Measurements from ENCODE around the gene LRRC18. TPM values are rescaled to one million over a fixed set of nuclear protein-coding genes. Genes with fewer than 3 reads are reported as not detected.
A peak's percentile ranks its signal among the peaks of the same experiment; 100 is the strongest.

The LRRC18 gene
- total RNA-seq, 1 donor from 2014 or later: not detected

- TF ChIP-seq, protein P1, sequence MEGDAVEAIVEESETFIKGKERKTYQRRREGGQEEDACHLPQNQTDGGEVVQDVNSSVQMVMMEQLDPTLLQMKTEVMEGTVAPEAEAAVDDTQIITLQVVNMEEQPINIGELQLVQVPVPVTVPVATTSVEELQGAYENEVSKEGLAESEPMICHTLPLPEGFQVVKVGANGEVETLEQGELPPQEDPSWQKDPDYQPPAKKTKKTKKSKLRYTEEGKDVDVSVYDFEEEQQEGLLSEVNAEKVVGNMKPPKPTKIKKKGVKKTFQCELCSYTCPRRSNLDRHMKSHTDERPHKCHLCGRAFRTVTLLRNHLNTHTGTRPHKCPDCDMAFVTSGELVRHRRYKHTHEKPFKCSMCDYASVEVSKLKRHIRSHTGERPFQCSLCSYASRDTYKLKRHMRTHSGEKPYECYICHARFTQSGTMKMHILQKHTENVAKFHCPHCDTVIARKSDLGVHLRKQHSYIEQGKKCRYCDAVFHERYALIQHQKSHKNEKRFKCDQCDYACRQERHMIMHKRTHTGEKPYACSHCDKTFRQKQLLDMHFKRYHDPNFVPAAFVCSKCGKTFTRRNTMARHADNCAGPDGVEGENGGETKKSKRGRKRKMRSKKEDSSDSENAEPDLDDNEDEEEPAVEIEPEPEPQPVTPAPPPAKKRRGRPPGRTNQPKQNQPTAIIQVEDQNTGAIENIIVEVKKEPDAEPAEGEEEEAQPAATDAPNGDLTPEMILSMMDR (IDR thresholded peaks at IDR 0.05; ENCODE audit: insufficient read depth, low read length, poor library complexity, severe bottlenecking): no peak
- Histone ChIP-seq H3K36me3 (ENCODE audit: control insufficient read depth, insufficient read depth, low read length) (no peaks in the 10 kb centered on the region), H3K27me3 (ENCODE audit: control insufficient read depth, insufficient read depth, low read length) (peaks cover 5% of the 10 kb centered on the region), H3K4me3 (ENCODE audit: low read depth, low read length) (no peak overlapping the region)
- DNase-seq (ENCODE audit: low read depth): no peak
These were observed 38.7 kb upstream of the LRRC18 start for GRCh38 chr10:48978318-48978717.

DNA sequence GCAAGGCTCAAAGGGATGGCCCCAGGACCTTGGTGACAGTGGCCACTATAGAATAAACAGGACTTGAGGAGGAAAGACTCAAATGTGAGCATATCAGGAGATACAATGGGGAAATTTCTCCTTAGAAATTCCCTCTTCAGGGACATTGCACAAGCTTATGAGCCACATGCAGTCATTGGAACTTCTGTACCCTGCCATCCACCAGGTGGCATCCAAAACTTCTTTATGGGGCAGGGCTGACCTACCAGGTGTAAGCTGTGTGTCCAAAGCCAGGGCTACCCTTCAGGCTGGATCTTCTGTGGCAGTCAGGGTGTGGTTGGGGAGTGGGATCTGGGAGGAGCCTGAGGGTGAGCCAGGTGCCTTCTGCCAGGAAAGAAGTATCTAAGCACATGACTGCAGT, 36.6 kb upstream of the LRRC18 start:
- H3K36me3 ChIP-seq (ENCODE audit: control insufficient read depth, insufficient read depth, low read length): no peaks in the 10 kb centered on the region
- TF ChIP-seq, protein P1 (IDR thresholded peaks at IDR 0.05; ENCODE audit: insufficient read depth, low read length, poor library complexity, severe bottlenecking): peak; percentile 8
- no peak overlapping the region for H3K4me3 ChIP-seq (ENCODE audit: low read depth, low read length)
- H3K27me3 ChIP-seq (ENCODE audit: control insufficient read depth, insufficient read depth, low read length): peaks cover 3% of the 10 kb centered on the region
- DNase-seq (ENCODE audit: low read depth): no peak

GRCh38 chr10:48974510-48975156, 35.0 kb upstream of the LRRC18 start:
- Histone ChIP-seq H3K36me3 (ENCODE audit: control insufficient read depth, insufficient read depth, low read length) (no peaks in the 10 kb centered on the region), H3K27me3 (ENCODE audit: control insufficient read depth, insufficient read depth, low read length) (peaks cover 3% of the 10 kb centered on the region), H3K4me3 (ENCODE audit: low read depth, low read length) (no peak overlapping the region)
- TF ChIP-seq, protein P1 (IDR thresholded peaks at IDR 0.05; ENCODE audit: insufficient read depth, low read length, poor library complexity, severe bottlenecking): no peak
- no peak for DNase-seq (ENCODE audit: low read depth)

DNA sequence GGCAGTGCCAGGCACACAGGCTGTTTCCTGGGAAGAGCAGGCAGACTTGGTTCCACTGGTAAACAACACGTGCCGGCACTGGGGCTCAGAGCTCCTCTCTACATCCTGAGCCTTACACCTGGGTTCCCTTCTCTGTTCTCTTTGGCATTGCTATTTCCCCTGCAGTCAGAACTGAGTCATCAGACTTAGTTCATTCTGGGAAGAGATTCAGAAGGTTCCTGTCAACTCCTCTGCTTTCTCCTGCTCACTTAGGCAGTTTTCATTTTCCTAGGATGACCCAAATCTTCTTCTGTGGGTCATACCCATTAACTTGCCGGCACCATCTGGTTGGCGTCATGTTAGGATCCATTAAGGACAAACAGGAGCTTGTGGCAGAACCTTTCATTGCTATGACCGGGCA, 33.4 kb upstream of the LRRC18 start:
- TF ChIP-seq, protein P1 (IDR thresholded peaks at IDR 0.05; ENCODE audit: insufficient read depth, low read length, poor library complexity, severe bottlenecking): no peak
- H3K27me3 ChIP-seq (ENCODE audit: control insufficient read depth, insufficient read depth, low read length): peaks cover 2% of the 10 kb centered on the region
- H3K4me3 ChIP-seq (ENCODE audit: low read depth, low read length): no peak overlapping the region
- no peaks in the 10 kb centered on the region for H3K36me3 ChIP-seq (ENCODE audit: control insufficient read depth, insufficient read depth, low read length)
- no peak for DNase-seq (ENCODE audit: low read depth)

DNA sequence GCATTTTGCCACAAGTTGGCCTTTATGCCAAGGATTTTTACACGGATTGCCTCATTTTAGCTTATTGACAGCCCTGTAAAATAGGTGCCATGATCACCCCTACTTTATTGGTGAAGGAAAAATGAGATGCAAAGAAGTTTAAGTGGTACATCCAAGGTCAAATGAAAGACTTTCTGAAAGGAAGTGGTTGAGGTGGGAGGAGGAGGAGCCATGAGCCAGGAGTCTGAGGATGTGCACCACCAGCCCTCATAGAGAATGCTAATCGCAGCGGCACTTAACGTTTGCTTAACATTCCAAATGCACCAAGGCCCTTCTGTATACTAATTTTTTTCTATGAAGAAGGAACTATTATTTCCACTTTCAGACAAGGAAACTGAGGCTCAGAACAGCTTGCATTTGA, 31.0 kb upstream of the LRRC18 start:
- TF ChIP-seq, protein P1 (IDR thresholded peaks at IDR 0.05; ENCODE audit: insufficient read depth, low read length, poor library complexity, severe bottlenecking): no peak

DNA sequence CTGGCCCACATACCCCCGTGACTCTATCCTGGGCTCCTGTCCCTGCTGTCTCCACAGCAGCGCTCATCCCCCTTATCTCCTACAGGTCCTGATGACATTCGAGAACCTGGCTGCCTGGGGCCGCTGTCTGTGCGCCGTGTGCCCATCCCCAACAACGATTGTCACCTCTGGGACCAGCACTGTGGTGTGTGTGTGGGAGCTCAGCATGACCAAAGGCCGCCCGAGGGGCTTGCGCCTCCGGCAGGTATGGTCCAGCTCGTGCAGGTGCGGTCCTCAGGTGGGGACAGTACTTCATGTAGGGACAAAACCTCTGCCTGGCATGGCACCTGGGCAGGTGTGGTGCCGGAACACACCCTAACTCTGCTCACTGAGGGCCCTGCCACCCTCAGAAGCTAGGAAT, 30.4 kb upstream of the LRRC18 start:
- Histone ChIP-seq H3K4me3 (ENCODE audit: low read depth, low read length) (no peak overlapping the region), H3K36me3 (ENCODE audit: control insufficient read depth, insufficient read depth, low read length) (no peaks in the 10 kb centered on the region), H3K27me3 (ENCODE audit: control insufficient read depth, insufficient read depth, low read length) (peaks cover 2% of the 10 kb centered on the region)
- TF ChIP-seq, protein P1 (IDR thresholded peaks at IDR 0.05; ENCODE audit: insufficient read depth, low read length, poor library complexity, severe bottlenecking): no peak
- DNase-seq (ENCODE audit: low read depth): no peak

More for the DNA sequence above, 31.0 kb upstream of the LRRC18 start:
- DNase-seq (ENCODE audit: low read depth): no peak
- Histone ChIP-seq H3K36me3 (ENCODE audit: control insufficient read depth, insufficient read depth, low read length) (no peaks in the 10 kb centered on the region), H3K4me3 (ENCODE audit: low read depth, low read length) (no peak overlapping the region), H3K27me3 (ENCODE audit: control insufficient read depth, insufficient read depth, low read length) (peaks cover 2% of the 10 kb centered on the region)
